ENCODE data around the gene GPER1.

GRCh38 chr7:1081931-1082401 lies 5.9 kb upstream of the GPER1 start:
- TF ChIP-seq CTCF (IDR thresholded peaks at IDR 0.05; ENCODE audit: extremely low read depth in 1 of 2, insufficient read depth in 1 of 2, low read depth in 1 of 2, low read length in 2 of 2) (no peak), POLR2A (IDR thresholded peaks at IDR 0.05; ENCODE audit: low read depth, low read length) (no peak), EZH2 (IDR thresholded peaks at IDR 0.05; ENCODE audit: borderline replicate concordance, low read depth, low read length, severe bottlenecking) (no peak), JUN (IDR thresholded peaks at IDR 0.05; ENCODE audit: borderline replicate concordance, insufficient read depth, insufficient read length, low read depth) (no peak), MYC (IDR thresholded peaks at IDR 0.05; ENCODE audit: low read depth, low read length) (no peak), POLR2AphosphoS5 (IDR thresholded peaks at IDR 0.05; ENCODE audit: insufficient read depth, low read depth, low read length) (no peak), GATA2 (IDR thresholded peaks at IDR 0.05; ENCODE audit: insufficient read depth, insufficient read length, low read depth, low read length) (no peak), FOS (IDR thresholded peaks at IDR 0.05; ENCODE audit: borderline replicate concordance, insufficient read depth, low read length) (no peak), MAX (IDR thresholded peaks at IDR 0.05; ENCODE audit: insufficient read depth, insufficient read length) (no peak)
